Transverse colon (tissue), 4 donors: ENCODE data around the gene CD52.

Experiments used
- POLR2A ChIP-seq: fragments of 450-650 bp; IDR thresholded peaks from one replicate; pipeline ENCODE4 v1.6.1; 2016; ENCODE audit warnings: antibody characterized with exemption, mild to moderate bottlenecking, moderate library complexity
- POLR2AphosphoS5 ChIP-seq, 3 donors: sonication (generic); formaldehyde crosslinking; IDR thresholded peaks; one replicate each; pipeline ENCODE4 v1.6.1; 2016; ENCODE audit warnings: antibody characterized with exemption in 3 of 3
- TF ChIP-seq, protein P1 (sequence below), 5 experiments: fragments of 200-600 bp in 3 of 5; fragments of 450-650 bp in 2 of 5; sonication (generic) in 3 of 5; IDR thresholded peaks; 1 replicate in 2 of 5; 2 replicates in 3 of 5; pipeline ENCODE4 v1.5.1; 2016 to 2017; ENCODE audit warnings: antibody characterized with exemption in 5 of 5, inconsistent platforms in 3 of 5, mild to moderate bottlenecking in 2 of 5, moderate library complexity in 1 of 5

DNA sequence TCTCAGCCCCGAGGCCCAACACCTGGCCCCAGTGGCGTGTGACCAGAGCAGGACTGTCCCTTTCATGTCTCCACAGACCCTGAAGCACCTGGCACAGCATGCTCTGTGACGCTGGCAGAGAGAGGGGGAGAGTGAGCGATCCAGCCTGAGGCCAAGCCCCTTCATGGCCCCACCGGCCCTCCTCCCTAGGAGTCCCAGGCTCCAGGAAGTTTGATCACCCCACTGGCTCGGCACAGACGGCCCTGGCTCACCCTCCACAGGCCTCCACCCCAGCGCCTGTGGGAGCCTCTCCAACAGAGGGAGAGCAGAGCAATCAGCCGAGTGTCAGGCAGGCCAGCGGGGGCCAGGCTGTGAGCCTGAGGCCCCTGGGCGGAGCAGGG is 26.9 kb upstream of the CD52 start:
- TF ChIP-seq, protein P1, sequence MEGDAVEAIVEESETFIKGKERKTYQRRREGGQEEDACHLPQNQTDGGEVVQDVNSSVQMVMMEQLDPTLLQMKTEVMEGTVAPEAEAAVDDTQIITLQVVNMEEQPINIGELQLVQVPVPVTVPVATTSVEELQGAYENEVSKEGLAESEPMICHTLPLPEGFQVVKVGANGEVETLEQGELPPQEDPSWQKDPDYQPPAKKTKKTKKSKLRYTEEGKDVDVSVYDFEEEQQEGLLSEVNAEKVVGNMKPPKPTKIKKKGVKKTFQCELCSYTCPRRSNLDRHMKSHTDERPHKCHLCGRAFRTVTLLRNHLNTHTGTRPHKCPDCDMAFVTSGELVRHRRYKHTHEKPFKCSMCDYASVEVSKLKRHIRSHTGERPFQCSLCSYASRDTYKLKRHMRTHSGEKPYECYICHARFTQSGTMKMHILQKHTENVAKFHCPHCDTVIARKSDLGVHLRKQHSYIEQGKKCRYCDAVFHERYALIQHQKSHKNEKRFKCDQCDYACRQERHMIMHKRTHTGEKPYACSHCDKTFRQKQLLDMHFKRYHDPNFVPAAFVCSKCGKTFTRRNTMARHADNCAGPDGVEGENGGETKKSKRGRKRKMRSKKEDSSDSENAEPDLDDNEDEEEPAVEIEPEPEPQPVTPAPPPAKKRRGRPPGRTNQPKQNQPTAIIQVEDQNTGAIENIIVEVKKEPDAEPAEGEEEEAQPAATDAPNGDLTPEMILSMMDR (IDR thresholded peaks at IDR 0.05), result no peak
- TF ChIP-seq POLR2A, result no peak
- no peak for TF ChIP-seq POLR2AphosphoS5 (IDR thresholded peaks at IDR 0.05)
